GM18858 (cell line): Measurements from ENCODE around the gene KIR2DL1.
"Not testable (repeated sequence)": the region's sequence is repeated elsewhere in the genome, so short reads cannot be mapped to it uniquely, and the experiment has no call there.

Experiments used
- ATAC-seq: cut with Tn5 transposase; IDR thresholded peaks from one replicate; pipeline ENCODE4 v1.9.1; 2021; ENCODE audit not compliant: unreplicated experiment

Gene KIR2DL1

GRCh38 chr19:54771018-54771960 lies 1.7 kb downstream of the KIR2DL1 start:
- not testable (repeated sequence) for ATAC-seq

- ATAC-seq = not testable (repeated sequence)
Measured at GRCh38 chr19:54772666-54773065, 3.1 kb downstream of the KIR2DL1 start.

GRCh38 chr19:54775095-54775815 lies 5.7 kb downstream of the KIR2DL1 start:
- not testable (repeated sequence) for ATAC-seq

- ATAC-seq = not testable (repeated sequence)
Measured at GRCh38 chr19:54775830-54776229, 6.2 kb downstream of the KIR2DL1 start.

GRCh38 chr19:54777851-54778250 lies 8.3 kb downstream of the KIR2DL1 start:
- ATAC-seq = not testable (repeated sequence)

GRCh38 chr19:54778896-54779295 lies 9.3 kb downstream of the KIR2DL1 start:
- ATAC-seq = not testable (repeated sequence)

GRCh38 chr19:54782916-54783315 lies 13.3 kb downstream of the KIR2DL1 start:
- not testable (repeated sequence) for ATAC-seq

- ATAC-seq = not testable (repeated sequence)
Measured at GRCh38 chr19:54786091-54786723, 16.6 kb downstream of the KIR2DL1 start.

- ATAC-seq = not testable (repeated sequence)
Measured at GRCh38 chr19:54788154-54788553, 18.6 kb downstream of the KIR2DL1 start.

- no peak for ATAC-seq
Measured at GRCh38 chr19:54790711-54791110, 21.1 kb downstream of the KIR2DL1 start.

- no peak for ATAC-seq
Measured at GRCh38 chr19:54791476-54791875, 21.9 kb downstream of the KIR2DL1 start.

GRCh38 chr19:54792814-54793213 lies 23.2 kb downstream of the KIR2DL1 start:
- no peak for ATAC-seq

- no peak for ATAC-seq
Measured at GRCh38 chr19:54795758-54796157, 26.2 kb downstream of the KIR2DL1 start.

- no peak for ATAC-seq
Measured at GRCh38 chr19:54803410-54803809, 33.8 kb downstream of the KIR2DL1 start, which contains the start of gene KIR2DL4. TSS of gene KIR2DL4 (plus strand) at chr19:54803610. CDS start at chr19:54803652, 42 bp downstream.

GRCh38 chr19:54804101-54804500 lies 34.5 kb downstream of the KIR2DL1 start:
- no peak for ATAC-seq

- ATAC-seq = no peak
Measured at GRCh38 chr19:54804571-54804970, 35.0 kb downstream of the KIR2DL1 start.

- ATAC-seq = no peak
Measured at GRCh38 chr19:54805665-54806515, 36.3 kb downstream of the KIR2DL1 start.

GRCh38 chr19:54806516-54806838 lies 36.9 kb downstream of the KIR2DL1 start:
- ATAC-seq = no peak

GRCh38 chr19:54814571-54814970 lies 45.0 kb downstream of the KIR2DL1 start:
- ATAC-seq = not testable (repeated sequence)

GRCh38 chr19:54816251-54816650 lies 46.7 kb downstream of the KIR2DL1 start, which contains the start of gene KIR3DL1:
TSS of gene KIR3DL1 (plus strand) at chr19:54816468.
- not testable (repeated sequence) for ATAC-seq
